ENCODE measurements around the gene EPB41L3.

The EPB41L3 gene

GRCh38 chr18:5393779-5394178, 150.0 kb downstream of the EPB41L3 start:
- DNase-seq (ENCODE audit: low read depth): peak; percentile 6

GRCh38 chr18:5391409-5391808, 152.4 kb downstream of the EPB41L3 start:
- no peak overlapping the region for H3K4me3 ChIP-seq (replicated peaks; ENCODE audit: low read depth, low read length)
- TF ChIP-seq, protein P1, sequence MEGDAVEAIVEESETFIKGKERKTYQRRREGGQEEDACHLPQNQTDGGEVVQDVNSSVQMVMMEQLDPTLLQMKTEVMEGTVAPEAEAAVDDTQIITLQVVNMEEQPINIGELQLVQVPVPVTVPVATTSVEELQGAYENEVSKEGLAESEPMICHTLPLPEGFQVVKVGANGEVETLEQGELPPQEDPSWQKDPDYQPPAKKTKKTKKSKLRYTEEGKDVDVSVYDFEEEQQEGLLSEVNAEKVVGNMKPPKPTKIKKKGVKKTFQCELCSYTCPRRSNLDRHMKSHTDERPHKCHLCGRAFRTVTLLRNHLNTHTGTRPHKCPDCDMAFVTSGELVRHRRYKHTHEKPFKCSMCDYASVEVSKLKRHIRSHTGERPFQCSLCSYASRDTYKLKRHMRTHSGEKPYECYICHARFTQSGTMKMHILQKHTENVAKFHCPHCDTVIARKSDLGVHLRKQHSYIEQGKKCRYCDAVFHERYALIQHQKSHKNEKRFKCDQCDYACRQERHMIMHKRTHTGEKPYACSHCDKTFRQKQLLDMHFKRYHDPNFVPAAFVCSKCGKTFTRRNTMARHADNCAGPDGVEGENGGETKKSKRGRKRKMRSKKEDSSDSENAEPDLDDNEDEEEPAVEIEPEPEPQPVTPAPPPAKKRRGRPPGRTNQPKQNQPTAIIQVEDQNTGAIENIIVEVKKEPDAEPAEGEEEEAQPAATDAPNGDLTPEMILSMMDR (IDR thresholded peaks at IDR 0.05; ENCODE audit: low read length, missing control alignments): no peak
- DNase-seq (ENCODE audit: low read depth): no peak

More at GRCh38 chr18:5393779-5394178, 150.0 kb downstream of the EPB41L3 start:
- TF ChIP-seq, protein P1 (IDR thresholded peaks at IDR 0.05; ENCODE audit: low read length, missing control alignments): no peak
- no peak overlapping the region for H3K4me3 ChIP-seq (replicated peaks; ENCODE audit: low read depth, low read length)

DNA sequence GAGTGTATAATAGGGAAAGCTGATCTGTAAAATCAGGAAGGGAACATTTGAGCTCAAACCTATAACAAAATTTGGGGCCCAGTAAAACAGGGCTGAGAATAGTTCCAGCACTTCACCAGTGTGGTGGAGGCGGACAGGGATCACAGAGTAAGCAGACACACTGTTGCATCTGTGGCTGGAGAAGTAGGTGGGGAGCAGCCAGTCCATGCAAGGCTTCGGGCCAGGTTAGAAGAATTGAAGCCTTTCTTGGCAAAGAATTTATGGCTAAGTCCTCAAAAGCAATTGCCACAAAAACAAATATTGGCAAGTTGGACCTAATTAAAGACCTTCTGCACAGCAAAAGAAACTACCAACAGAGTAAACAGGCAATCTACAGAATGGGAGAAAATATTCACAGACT, 154.4 kb downstream of the EPB41L3 start:
- TF ChIP-seq, protein P1 (IDR thresholded peaks at IDR 0.05; ENCODE audit: low read length, missing control alignments): no peak
- H3K4me3 ChIP-seq (replicated peaks; ENCODE audit: low read depth, low read length): no peak overlapping the region
- no peak for DNase-seq (ENCODE audit: low read depth)

DNA sequence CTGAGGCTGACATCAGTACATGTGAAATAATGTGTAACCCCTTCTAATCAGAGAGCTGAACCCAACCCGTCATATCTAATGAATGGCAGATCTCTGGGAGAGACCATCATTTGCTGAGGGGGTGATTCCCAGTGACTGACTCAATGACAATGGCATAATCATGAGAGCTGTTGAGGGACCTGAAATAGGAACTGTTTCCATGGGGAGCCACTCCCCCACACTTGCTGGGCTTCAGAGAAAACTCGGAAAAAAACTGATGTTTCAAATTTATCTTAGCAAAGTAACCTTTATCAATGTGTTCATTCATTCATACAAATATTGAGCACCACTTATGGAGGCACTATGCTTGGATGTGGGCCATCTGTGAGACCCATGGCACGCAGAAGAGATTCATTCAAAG, 154.9 kb downstream of the EPB41L3 start:
- H3K4me3 ChIP-seq (replicated peaks; ENCODE audit: low read depth, low read length): no peak overlapping the region
- TF ChIP-seq, protein P1 (IDR thresholded peaks at IDR 0.05; ENCODE audit: low read length, missing control alignments): no peak
- no peak for DNase-seq (ENCODE audit: low read depth)

- TF ChIP-seq, protein P1 (IDR thresholded peaks at IDR 0.05; ENCODE audit: low read length, missing control alignments): no peak
- DNase-seq (ENCODE audit: low read depth): no peak
- no peak overlapping the region for H3K4me3 ChIP-seq (replicated peaks; ENCODE audit: low read depth, low read length)
Observed at GRCh38 chr18:5380586-5380985, 163.2 kb downstream of the EPB41L3 start.

GRCh38 chr18:5376986-5377385, 166.8 kb downstream of the EPB41L3 start:
- H3K4me3 ChIP-seq (replicated peaks; ENCODE audit: low read depth, low read length): no peak overlapping the region
- DNase-seq (ENCODE audit: low read depth): no peak
- TF ChIP-seq, protein P1 (IDR thresholded peaks at IDR 0.05; ENCODE audit: low read length, missing control alignments): no peak

DNA sequence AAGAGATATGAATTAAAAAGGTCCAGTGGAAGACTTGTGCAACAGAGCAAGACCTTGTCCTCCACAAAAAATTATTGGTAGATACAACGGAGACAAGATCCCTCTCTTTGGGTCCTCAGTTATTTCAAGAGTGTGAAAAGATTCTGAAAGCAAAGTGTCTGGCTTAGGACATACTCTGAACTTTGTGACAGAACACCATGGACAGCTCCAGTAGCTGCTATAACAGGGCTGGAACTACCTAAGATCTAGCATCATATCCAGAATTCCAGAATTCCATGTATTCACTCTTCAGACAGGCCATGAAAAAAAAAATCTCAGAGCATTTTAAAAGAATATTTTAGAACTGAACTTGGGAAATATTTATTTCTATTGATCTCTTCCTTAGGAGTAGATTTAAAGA, 173.5 kb downstream of the EPB41L3 start:
- TF ChIP-seq, protein P1 (IDR thresholded peaks at IDR 0.05; ENCODE audit: low read length, missing control alignments): no peak
- peak; percentile 25 for DNase-seq (ENCODE audit: low read depth)
- H3K4me3 ChIP-seq (replicated peaks; ENCODE audit: low read depth, low read length): no peak overlapping the region
